H9 (cell line): ENCODE measurements around the gene AGPAT1. TPM values are rescaled to one million over a fixed set of nuclear protein-coding genes. Genes with fewer than 3 reads are reported as not detected.

Experiments
- DNase-seq: peaks from one replicate; pipeline ENCODE4 v3.0.0-alpha.2; 2017
- H2AFZ ChIP-seq: one replicate; pipeline ENCODE4 v1.6.1; 2013; ENCODE audit warnings: mild to moderate bottlenecking, low read length, control low read depth, moderate library complexity
- H2AK5ac ChIP-seq: 2 replicates; pipeline ENCODE4 v1.6.1; 2013; ENCODE audit warnings: low read length, control low read depth, mixed read lengths; ENCODE audit not compliant: insufficient read length
- H2BK120ac ChIP-seq: one replicate; pipeline ENCODE4 v1.6.1; 2013; ENCODE audit warnings: low read depth, mild to moderate bottlenecking, low read length, control low read depth, inconsistent platforms; ENCODE audit not compliant: poor library complexity, severe bottlenecking
- H2BK12ac ChIP-seq: 2 replicates; pipeline ENCODE4 v1.6.1; 2013; ENCODE audit warnings: low read length, control low read depth, mixed read lengths, low read depth; ENCODE audit not compliant: insufficient read length
- H2BK15ac ChIP-seq: 2 replicates; pipeline ENCODE4 v1.6.1; 2013; ENCODE audit warnings: low read depth, low read length, control low read depth
- H2BK20ac ChIP-seq: one replicate; pipeline ENCODE4 v1.6.1; 2013; ENCODE audit warnings: low read depth, mild to moderate bottlenecking, low read length, control low read depth, inconsistent platforms; ENCODE audit not compliant: poor library complexity, severe bottlenecking
- H2BK5ac ChIP-seq: 2 replicates; pipeline ENCODE4 v1.6.1; 2013; ENCODE audit warnings: low read length, control low read depth, mixed read lengths; ENCODE audit not compliant: insufficient read length
- H3K14ac ChIP-seq: 2 replicates; pipeline ENCODE4 v1.6.1; 2013; ENCODE audit warnings: low read length, control low read depth; ENCODE audit not compliant: insufficient read depth
- H3K18ac ChIP-seq: 2 replicates; pipeline ENCODE4 v1.6.1; 2013; ENCODE audit warnings: low read depth, mild to moderate bottlenecking, mixed read lengths, low read length, control low read depth; ENCODE audit not compliant: insufficient read length
- H3K23ac ChIP-seq: 2 replicates; pipeline ENCODE4 v1.6.1; 2013; ENCODE audit warnings: low read length, control low read depth, mixed read lengths, low read depth; ENCODE audit not compliant: insufficient read length
- H3K23me2 ChIP-seq: 2 replicates; pipeline ENCODE4 v1.6.1; 2013; ENCODE audit warnings: low read depth, mild to moderate bottlenecking, mixed read lengths, low read length, control low read depth; ENCODE audit not compliant: insufficient read length, poor library complexity, severe bottlenecking
- H3K27ac ChIP-seq: 2 replicates; pipeline ENCODE4 v1.5.1; 2013; ENCODE audit warnings: low read length, control low read depth, mixed read lengths, low read depth; ENCODE audit not compliant: insufficient read length
- H3K27me3 ChIP-seq: 2 replicates; pipeline ENCODE4 v1.6.1; 2013; ENCODE audit warnings: low read length, control low read depth, inconsistent platforms; ENCODE audit not compliant: insufficient read depth
- H3K4ac ChIP-seq: 2 replicates; pipeline ENCODE4 v1.6.1; 2013; ENCODE audit warnings: low read depth, mild to moderate bottlenecking, control low read depth, inconsistent platforms, low read length, moderate library complexity
- H3K4me1 ChIP-seq: 2 replicates; pipeline ENCODE4 v1.6.1; 2013; ENCODE audit warnings: low read length, control low read depth, inconsistent platforms; ENCODE audit not compliant: insufficient read depth
- H3K4me2 ChIP-seq: 2 replicates; pipeline ENCODE4 v1.6.1; 2013; ENCODE audit warnings: low read length, control low read depth, mixed read lengths; ENCODE audit not compliant: insufficient read length, insufficient read depth
- H3K56ac ChIP-seq: 2 replicates; pipeline ENCODE4 v1.6.1; 2013; ENCODE audit warnings: low read depth, mild to moderate bottlenecking, mixed read lengths, low read length, control low read depth; ENCODE audit not compliant: insufficient read length
- H3K79me1 ChIP-seq: 2 replicates; pipeline ENCODE4 v1.6.1; 2013; ENCODE audit warnings: low read depth, mild to moderate bottlenecking, moderate library complexity, low read length, control low read depth, inconsistent platforms; ENCODE audit not compliant: insufficient read depth, poor library complexity, severe bottlenecking
- H3K79me2 ChIP-seq: 2 replicates; pipeline ENCODE4 v1.6.1; 2013; ENCODE audit warnings: low read length, control low read depth, inconsistent platforms; ENCODE audit not compliant: insufficient read depth
- H3K9ac ChIP-seq: 2 replicates; pipeline ENCODE4 v1.6.1; 2013; ENCODE audit warnings: low read length, control low read depth, mixed read lengths; ENCODE audit not compliant: insufficient read length; ENCODE audit errors: extremely low read depth
- H3K9me3 ChIP-seq: one replicate; pipeline ENCODE4 v1.6.1; 2013; ENCODE audit warnings: low read depth, low read length, inconsistent platforms; ENCODE audit not compliant: control insufficient read depth
- H3T11ph ChIP-seq: one replicate; pipeline ENCODE4 v1.6.1; 2013; ENCODE audit warnings: mild to moderate bottlenecking, low read length, control low read depth, inconsistent platforms
- H4K20me1 ChIP-seq: one replicate; pipeline ENCODE4 v1.6.1; 2013; ENCODE audit not compliant: control insufficient read depth, insufficient read length, insufficient read depth
- H4K5ac ChIP-seq: 2 replicates; pipeline ENCODE4 v1.6.1; 2013; ENCODE audit warnings: low read depth, mild to moderate bottlenecking, mixed read lengths, low read length, control low read depth; ENCODE audit not compliant: insufficient read length
- H4K8ac ChIP-seq: replicated peaks from 2 replicates; pipeline ENCODE4 v1.6.1; 2013; ENCODE audit warnings: low read length, control low read depth, mixed read lengths, low read depth; ENCODE audit not compliant: insufficient read length
- H4K91ac ChIP-seq: 2 replicates; pipeline ENCODE4 v1.6.1; 2013; ENCODE audit warnings: low read depth, mild to moderate bottlenecking, moderate library complexity, mixed read lengths, low read length, control low read depth; ENCODE audit not compliant: insufficient read length
- H3K27ac Mint-ChIP-seq, 3 experiments: 2 replicates in 2 of 3; 3 replicates in 1 of 3; pipeline ENCODE4 v1.8.0; 2020 to 2021; ENCODE audit warnings: mixed read lengths in 3 of 3, mild to moderate bottlenecking in 1 of 3, moderate library complexity in 1 of 3
- H3K27me3 Mint-ChIP-seq: 2 replicates; pipeline ENCODE4 v1.8.0; 2021; ENCODE audit warnings: low read depth, mild to moderate bottlenecking, moderate library complexity, mixed read lengths
- H3K36me3 Mint-ChIP-seq, 3 experiments: 2 replicates in 2 of 3; 3 replicates in 1 of 3; pipeline ENCODE4 v1.8.0; 2020 to 2021; ENCODE audit warnings: low read depth in 3 of 3, mixed read lengths in 3 of 3; ENCODE audit not compliant: insufficient read depth in 1 of 3
- H3K4me1 Mint-ChIP-seq, 2 experiments: 2 replicates each; pipeline ENCODE4 v1.8.0; 2020; ENCODE audit warnings: mixed read lengths in 2 of 2
- H3K4me3 Mint-ChIP-seq, 2 experiments: 2 replicates in 1 of 2; 3 replicates in 1 of 2; pipeline ENCODE4 v1.8.0; 2020 to 2021; ENCODE audit warnings: mild to moderate bottlenecking in 2 of 2, mixed read lengths in 2 of 2, moderate library complexity in 1 of 2
- H3K9me3 Mint-ChIP-seq, 2 experiments: 2 replicates in 1 of 2; 3 replicates in 1 of 2; pipeline ENCODE4 v1.8.0; 2020; ENCODE audit warnings: mild to moderate bottlenecking in 2 of 2, mixed read lengths in 2 of 2, moderate library complexity in 1 of 2
- CTCF ChIP-seq: fragments of 200-600 bp; sonication (generic); conservative IDR thresholded peaks from 3 replicates; pipeline ENCODE4 v1.8.0; 2021; ENCODE audit warnings: antibody characterized with exemption, mild to moderate bottlenecking
- WGBS: extraction: QIAGEN DNeasy Blood & Tissue Kit; methylation state at CpG from one replicate; pipeline ENCODE4 v1.1.7; 2013; ENCODE audit warnings: missing lambda C conversion rate, low lambda C conversion rate, mixed read lengths; ENCODE audit not compliant: insufficient read length; ENCODE audit errors: extremely low coverage; 5-methylcytosine and 5-hydroxymethylcytosine counted together
- total RNA-seq: library from RNA; stranded (reverse); gene quantifications from 2 replicates; pipeline ENCODE4 v1.2.1, GENCODE V29; 2021

AGPAT1 gene
- total RNA-seq, 1 experiment from 2014 or later: 89.5 TPM

DNA sequence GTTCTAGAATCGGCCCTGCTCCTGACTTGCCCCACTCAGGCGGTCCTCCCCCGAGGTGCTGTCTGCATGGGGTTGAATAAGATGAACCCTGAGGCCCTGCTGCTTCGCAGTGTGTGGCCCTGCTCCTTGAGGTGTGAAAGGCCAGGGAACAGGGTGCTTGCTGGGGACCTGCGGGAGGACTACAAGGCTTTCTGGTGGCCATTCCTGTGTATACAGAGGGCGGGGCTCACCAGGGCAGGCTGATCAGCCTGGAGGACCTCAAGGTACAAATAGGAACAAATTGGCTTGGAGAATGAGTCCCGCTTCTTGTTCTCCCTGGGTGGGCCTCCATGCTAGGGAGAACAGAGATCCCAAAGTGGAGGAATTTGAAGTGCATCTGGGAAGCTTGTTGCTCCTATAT lies 42.3 kb upstream of the AGPAT1 start:
- H3K4me1 ChIP-seq: no peaks in the 10 kb centered on the region
- H2BK15ac ChIP-seq: no peak overlapping the region
- peaks cover 3% of the 10 kb centered on the region for H3K23me2 ChIP-seq
- H4K91ac ChIP-seq: no peak overlapping the region
- H2AFZ ChIP-seq: no peak overlapping the region
- H3K9me3 ChIP-seq: no peaks in the 10 kb centered on the region
- no peak overlapping the region for H2BK12ac ChIP-seq
- no peak overlapping the region for H3K4me2 ChIP-seq
- H4K5ac ChIP-seq: no peak overlapping the region
- no peaks in the 10 kb centered on the region for H3K79me2 ChIP-seq
- H4K8ac ChIP-seq: no peak overlapping the region
- no peak overlapping the region for H2BK5ac ChIP-seq
- H3K27ac ChIP-seq: no peak overlapping the region
- DNase-seq: no peak
- WGBS: no CpG with 5 or more reads among the region's 7 CpGs
- H3K14ac ChIP-seq: no peak overlapping the region
- no peak overlapping the region for H3K9ac ChIP-seq
- Mint-ChIP-seq H3K9me3 (no peaks in the 10 kb centered on the region; a peak in 1 of 5 replicates), H3K36me3 (peaks cover 0 to 1% (median 0%) of the 10 kb centered on the region in 3 experiments; a peak in 1 of 7 replicates), H3K27me3 (peaks cover 13% of the 10 kb centered on the region), H3K4me3 (no peak overlapping the region), H3K27ac (no peak overlapping the region), H3K4me1 (peaks cover 7 to 9% of the 10 kb centered on the region in 2 experiments)
- H3K18ac ChIP-seq: no peak overlapping the region
- H2BK120ac ChIP-seq: no peak overlapping the region
- no peak overlapping the region for H3K56ac ChIP-seq
- no peak for TF ChIP-seq CTCF
- no peaks in the 10 kb centered on the region for H3K79me1 ChIP-seq
- H3K27me3 ChIP-seq: no peaks in the 10 kb centered on the region
- no peak overlapping the region for H3T11ph ChIP-seq
- H2BK20ac ChIP-seq: no peak overlapping the region
- no peaks in the 10 kb centered on the region for H4K20me1 ChIP-seq
- no peak overlapping the region for H2AK5ac ChIP-seq
- H3K4ac ChIP-seq: no peak overlapping the region
- H3K23ac ChIP-seq: no peak overlapping the region
